ENCODE results near the gene TMCO5A. TPM values are rescaled to one million over a fixed set of nuclear protein-coding genes. Genes with fewer than 3 reads are reported as not detected.
"Not testable (repeated sequence)": the region's sequence is repeated elsewhere in the genome, so short reads cannot be mapped to it uniquely, and the experiment has no call there.

Gene TMCO5A
- total RNA-seq: not detected in 2 replicates

- DNase-seq (ENCODE audit: extremely low read depth, low read depth, low spot score): no peak
Measured at GRCh38 chr15:37934340-37934739, at the start of gene TMCO5A. Gene TMCO5A (plus strand): TSS chr15:37934640. CDS start chr15:37936324, 1,684 bp downstream.

GRCh38 chr15:37885651-37886050 lies 48.8 kb upstream of the TMCO5A start:
- no peak for DNase-seq (ENCODE audit: extremely low read depth, low read depth, low spot score)

GRCh38 chr15:37888356-37888755 lies 46.1 kb upstream of the TMCO5A start:
- no peak for DNase-seq (ENCODE audit: extremely low read depth, low read depth, low spot score)

GRCh38 chr15:37891766-37892368 lies 42.6 kb upstream of the TMCO5A start:
- no peak for DNase-seq (ENCODE audit: extremely low read depth, low read depth, low spot score)

- DNase-seq (ENCODE audit: extremely low read depth, low read depth, low spot score): no peak
Measured at GRCh38 chr15:37893309-37893708, 41.1 kb upstream of the TMCO5A start.

GRCh38 chr15:37898362-37898761 lies 36.1 kb upstream of the TMCO5A start:
- DNase-seq (ENCODE audit: extremely low read depth, low read depth, low spot score): no peak

GRCh38 chr15:37900326-37901221 lies 33.9 kb upstream of the TMCO5A start:
- DNase-seq (ENCODE audit: extremely low read depth, low read depth, low spot score): peak; percentile 34

GRCh38 chr15:37902126-37902525 lies 32.3 kb upstream of the TMCO5A start:
- DNase-seq (ENCODE audit: extremely low read depth, low read depth, low spot score): no peak

- no peak for DNase-seq (ENCODE audit: extremely low read depth, low read depth, low spot score)
Measured at GRCh38 chr15:37903919-37904625, 30.4 kb upstream of the TMCO5A start.

- DNase-seq (ENCODE audit: extremely low read depth, low read depth, low spot score): no peak
Measured at GRCh38 chr15:37907136-37907535, 27.3 kb upstream of the TMCO5A start.

GRCh38 chr15:37921527-37922385 lies 12.7 kb upstream of the TMCO5A start:
- DNase-seq (ENCODE audit: extremely low read depth, low read depth, low spot score): no peak

GRCh38 chr15:37926136-37926535 lies 8.3 kb upstream of the TMCO5A start:
- no peak for DNase-seq (ENCODE audit: extremely low read depth, low read depth, low spot score)

- no peak for DNase-seq (ENCODE audit: extremely low read depth, low read depth, low spot score)
Measured at GRCh38 chr15:37929238-37929637, 5.2 kb upstream of the TMCO5A start.

GRCh38 chr15:37931321-37931720 lies 3.1 kb upstream of the TMCO5A start:
- DNase-seq (ENCODE audit: extremely low read depth, low read depth, low spot score): no peak

- no peak for DNase-seq (ENCODE audit: extremely low read depth, low read depth, low spot score)
Measured at GRCh38 chr15:37931868-37932267, 2.6 kb upstream of the TMCO5A start.

GRCh38 chr15:37932549-37932948 lies 1.9 kb upstream of the TMCO5A start:
- DNase-seq (ENCODE audit: extremely low read depth, low read depth, low spot score): no peak

- no peak for DNase-seq (ENCODE audit: extremely low read depth, low read depth, low spot score)
Measured at GRCh38 chr15:37933666-37934065, 774 bp upstream of the TMCO5A start.

- DNase-seq (ENCODE audit: extremely low read depth, low read depth, low spot score): no peak
Measured at GRCh38 chr15:37940876-37941275, 6.4 kb downstream of the TMCO5A start.

GRCh38 chr15:37941779-37942178 lies 7.3 kb downstream of the TMCO5A start:
- no peak for DNase-seq (ENCODE audit: extremely low read depth, low read depth, low spot score)

- DNase-seq (ENCODE audit: extremely low read depth, low read depth, low spot score): no peak
Measured at GRCh38 chr15:37951999-37952398, 17.6 kb downstream of the TMCO5A start.

- DNase-seq (ENCODE audit: extremely low read depth, low read depth, low spot score): not testable (repeated sequence)
Measured at GRCh38 chr15:37960742-37961141, 26.3 kb downstream of the TMCO5A start.
